K562 (cell line): ENCODE results near the gene MYO15B. TPM values are rescaled to one million over a fixed set of nuclear protein-coding genes. Genes with fewer than 3 reads are reported as not detected.
A peak's percentile ranks its signal among the peaks of the same experiment; 100 is the strongest.

Experiments
- ATAC-seq: fragments of 200-7000 bp; cut with Tn5 transposase; 3 replicates; pipeline ENCODE4 v1.9.1; 2020; ENCODE audit warnings: moderate library complexity
- BruUV-seq: library from RNA; stranded (reverse); fragments of 400-500 nt; replicated peaks from 2 replicates; lab custom pipeline; 2021; lab: Mats Ljungman, UMichigan
- CTCF ChIA-PET: fragments of 300-600 bp; formaldehyde crosslinking; extraction: SDS; loops from one replicate; lab custom pipeline; 2021; ENCODE audit warnings: low intra/inter-chr PET ratio; lab: Yijun Ruan, JAX
- POLR2A ChIA-PET: fragments of 300-600, 350-650 bp; sonication (Branson Sonifier 250); formaldehyde crosslinking; extraction: SDS; loops from one replicate; lab custom pipeline; 2021; ENCODE audit warnings: antibody characterized with exemption, inconsistent platforms; lab: Yijun Ruan, JAX
- DNase-seq, 4 experiments: peaks; one replicate each; pipeline versions ENCODE4 v3.0.0 to v3.0.0-alpha.2; 2011 to 2018; ENCODE audit warnings: low spot score in 3 of 4, mixed read lengths in 3 of 4; ENCODE audit errors: extremely low read depth in 1 of 4
- FAIRE-seq: peaks from 2 replicates; lab custom pipeline; 2011; peaks lifted over from hg19 to GRCh38; lab: Jason Lieb, UNC
- H2AFZ ChIP-seq: 2 replicates; pipeline ENCODE4 v1.6.0; 2011; ENCODE audit warnings: low read depth, low read length, control low read depth, inconsistent platforms
- H3K27ac ChIP-seq: fragments of 200-600 bp; 3 replicates; pipeline ENCODE4 v1.8.0; 2011; ENCODE audit warnings: low read depth, mild to moderate bottlenecking, control low read depth, inconsistent platforms, low read length, moderate library complexity, mixed read lengths; ENCODE audit errors: extremely low read depth
- H3K27me3 ChIP-seq, 2 experiments: fragments of 300-600 bp in 1 of 2; 2 replicates in 1 of 2; 3 replicates in 1 of 2; pipeline versions ENCODE4 v1.6.0 to v1.8.0; 2011; ENCODE audit warnings: inconsistent platforms in 2 of 2, low read length in 2 of 2, mild to moderate bottlenecking in 1 of 2, mixed read lengths in 1 of 2, moderate library complexity in 1 of 2; ENCODE audit not compliant: control insufficient read depth in 2 of 2, insufficient read depth in 2 of 2
- H3K36me3 ChIP-seq: fragments of 300-600 bp; 3 replicates; pipeline ENCODE4 v1.8.0; 2011; ENCODE audit warnings: mild to moderate bottlenecking, low read length, inconsistent platforms; ENCODE audit not compliant: control insufficient read depth, insufficient read depth
- H3K4me1 ChIP-seq, 2 experiments: fragments of 200-600 bp in 1 of 2; replicated peaks in 1 of 2; 2 replicates in 1 of 2; 3 replicates in 1 of 2; pipeline versions ENCODE4 v1.5.1 to v1.8.0; 2011; ENCODE audit warnings: inconsistent platforms in 2 of 2, low read length in 2 of 2, mild to moderate bottlenecking in 1 of 2, mixed read lengths in 1 of 2, moderate library complexity in 1 of 2; ENCODE audit not compliant: control insufficient read depth in 2 of 2, insufficient read depth in 2 of 2
- H3K4me2 ChIP-seq: 2 replicates; pipeline ENCODE4 v1.6.1; 2011; ENCODE audit warnings: low read length, control low read depth, inconsistent platforms, mixed read lengths; ENCODE audit not compliant: insufficient read depth
- H3K4me3 ChIP-seq: fragments of 200-600 bp; sonication (generic), shearing (Covaris generic); 2 replicates; pipeline ENCODE4 v1.5.1; 2016; ENCODE audit warnings: control low read depth, inconsistent platforms
- H3K79me2 ChIP-seq: fragments of 200-600 bp; 3 replicates; pipeline ENCODE4 v1.8.0; 2011; ENCODE audit warnings: low read length, inconsistent platforms; ENCODE audit not compliant: control insufficient read depth, insufficient read depth
- H3K9ac ChIP-seq, 2 experiments: 2 replicates each; pipeline versions ENCODE4 v1.6.0 to v1.6.1; 2011; ENCODE audit warnings: low read depth in 2 of 2, low read length in 2 of 2, control low read depth in 1 of 2, inconsistent platforms in 1 of 2, mild to moderate bottlenecking in 1 of 2, mixed read lengths in 1 of 2; ENCODE audit not compliant: insufficient read depth in 1 of 2
- H3K9me1 ChIP-seq: one replicate; pipeline ENCODE4 v1.6.0; 2011; ENCODE audit warnings: inconsistent platforms, mild to moderate bottlenecking, low read length, moderate library complexity; ENCODE audit not compliant: control insufficient read depth, insufficient read depth
- H3K9me3 ChIP-seq: replicated peaks from 2 replicates; pipeline ENCODE4 v1.5.1; 2011; ENCODE audit warnings: low read depth, low read length, inconsistent platforms; ENCODE audit not compliant: control insufficient read depth, insufficient read depth
- H4K20me1 ChIP-seq: replicated peaks from 2 replicates; pipeline ENCODE4 v1.6.1; 2011; ENCODE audit warnings: low read length, inconsistent platforms, mixed read lengths; ENCODE audit not compliant: control insufficient read depth, insufficient read depth
- ATF1 ChIP-seq, 2 experiments: fragments of 450-650 bp in 1 of 2; IDR thresholded peaks; 2 replicates each; pipeline ENCODE4 v1.6.1; 2016; ENCODE audit warnings: missing compliant biosample characterization in 1 of 2, missing genetic modification characterization in 1 of 2
- CHAMP1 ChIP-seq: fragments of 450-650 bp; IDR thresholded peaks from 2 replicates; pipeline ENCODE4 v1.6.1; 2016; ENCODE audit warnings: mild to moderate bottlenecking
- FOXA3 ChIP-seq, 2 experiments: fragments of 450-650 bp in 1 of 2; sonication (generic) in 1 of 2; formaldehyde crosslinking; IDR thresholded peaks in 1 of 2; conservative IDR thresholded peaks in 1 of 2; 2 replicates each; pipeline versions ENCODE4 v1.4.0 to v1.8.0; 2020 to 2022; ENCODE audit warnings: mild to moderate bottlenecking in 2 of 2, missing genetic modification reagents in 1 of 2
- HDAC2 ChIP-seq: fragments of 450-650 bp; IDR thresholded peaks from 2 replicates; pipeline ENCODE4 v1.6.1; 2016; ENCODE audit warnings: mild to moderate bottlenecking
- HMGN3 ChIP-seq: IDR thresholded peaks from 2 replicates; pipeline ENCODE4 v1.6.1; 2011; ENCODE audit warnings: borderline replicate concordance, low read depth, mild to moderate bottlenecking, mixed read lengths, low read length; ENCODE audit not compliant: insufficient read length; ENCODE audit errors: extremely low read depth
- MED1 ChIP-seq: sonication (generic); formaldehyde crosslinking; IDR thresholded peaks from 2 replicates; pipeline ENCODE4 v1.8.1; 2023; ENCODE audit warnings: missing genetic modification reagents, borderline replicate concordance
- SPI1 ChIP-seq: IDR thresholded peaks from 2 replicates; pipeline ENCODE4 v1.6.1; 2011; ENCODE audit warnings: low read depth, low read length, control low read depth, borderline replicate concordance
- TEAD4 ChIP-seq, 2 experiments: sonication (generic) in 1 of 2; formaldehyde crosslinking in 1 of 2; IDR thresholded peaks; 2 replicates each; pipeline versions ENCODE4 v1.6.1 to v1.8.0; 2012 to 2022; ENCODE audit warnings: borderline replicate concordance in 1 of 2, inconsistent platforms in 1 of 2, low read length in 1 of 2, mild to moderate bottlenecking in 1 of 2, missing genetic modification reagents in 1 of 2
- XRCC4 ChIP-seq: IDR thresholded peaks from one replicate; pipeline ENCODE4 v1.6.1; 2011; ENCODE audit not compliant: insufficient read depth, insufficient read length; ENCODE audit errors: extremely low read depth
- ZBTB17 ChIP-seq: fragments of 450-650 bp; formaldehyde crosslinking; IDR thresholded peaks from 2 replicates; pipeline ENCODE4 v1.4.0; 2020; ENCODE audit warnings: mild to moderate bottlenecking
- ZNF561 ChIP-seq: fragments of 450-650 bp; formaldehyde crosslinking; conservative IDR thresholded peaks from 2 replicates; pipeline ENCODE4 v1.4.0; 2020; ENCODE audit warnings: mild to moderate bottlenecking, moderate library complexity
- ZNF699 ChIP-seq: fragments of 250-450 bp; sonication (Bioruptor Pico); IDR thresholded peaks from 2 replicates; pipeline ENCODE4 v1.8.0; 2021; ENCODE audit warnings: mild to moderate bottlenecking, moderate library complexity; ENCODE audit not compliant: insufficient replicate concordance
- WGBS: fragments of 100-300 bp; shearing (Covaris generic); methylation state at CpG from one replicate; pipeline ENCODE4 v1.1.6; 2016; ENCODE audit warnings: low coverage, mixed read lengths; ENCODE audit not compliant: insufficient coverage; ENCODE audit errors: missing lambda C conversion rate; 5-methylcytosine and 5-hydroxymethylcytosine counted together
- in situ Hi-C: fragments of 300-500 bp; cut with MboI; formaldehyde crosslinking; loops from 4 replicates; pipeline ENCODE4 v1.15.0; 2018; ENCODE audit warnings: inconsistent platforms, mixed read lengths
- intact Hi-C: fragments of 100-400 bp; cut with micrococcal nuclease; formaldehyde crosslinking; loops from 2 replicates; pipeline ENCODE4 v1.14.2; 2022
- polyA plus RNA-seq, 8 experiments: library from polyadenylated mRNA; depleted of rRNA in 4 of 8; stranded (reverse) in 5 of 8; unstranded in 3 of 8; fragments of >200 nt; fragmentation: Nextera tagmentation in 2 of 8; fragmentation: Illumina TruSeq in 1 of 8; extraction: Ambion mirVana in 2 of 8; extraction: Trizol in 1 of 8; gene quantifications; 2 replicates each; pipeline versions ENCODE4 v1.2.1 to v1.2.3, GENCODE V29; 2011 to 2014; ENCODE audit warnings: inconsistent platforms in 1 of 8, missing spikeins in 1 of 8
- total RNA-seq, 7 experiments: library from RNA; depleted of rRNA in 6 of 7; stranded (reverse); fragments of >200 nt in 6 of 7; fragmentation: Illumina TruSeq in 2 of 7; extraction: Trizol in 2 of 7; gene quantifications; 2 replicates each; pipeline versions ENCODE4 v1.2.1 to v1.2.3, GENCODE V29; 2011 to 2021; ENCODE audit warnings: low replicate concordance in 1 of 7

The MYO15B gene
- total and polyA plus RNA-seq, 9 of the 15 experiments (the other 6 are each of a cell fraction or from before 2014, with no cell fraction given), result 0.05 to 3.1 (median 0.83) TPM; not detected in 2

- TF ChIP-seq CHAMP1, result no peak
- no peak for TF ChIP-seq XRCC4
- no peak for TF ChIP-seq ZBTB17 (CRISPR knock-in tag)
Measured at GRCh38 chr17:75542728-75543336, 44.8 kb upstream of the MYO15B start (continued).

GRCh38 chr17:75544250-75544649 lies 43.4 kb upstream of the MYO15B start:
- no peak for TF ChIP-seq ZNF699 (CRISPR knock-in tag)
- no peak for TF ChIP-seq ATF1 (CRISPR knock-in tag; IDR thresholded peaks at IDR 0.05)
- no peak for TF ChIP-seq ATF1 (tag; IDR thresholded peaks at IDR 0.05)
- TF ChIP-seq ZNF561 (CRISPR knock-in tag), result no peak
- no peak for TF ChIP-seq HMGN3
- no peak for TF ChIP-seq TEAD4 (IDR thresholded peaks at IDR 0.05; ENCODE audit: low read length)
- TF ChIP-seq TEAD4 (CRISPR knock-in tag; IDR thresholded peaks at IDR 0.05; ENCODE audit: borderline replicate concordance), result no peak
- TF ChIP-seq HDAC2, result no peak
- no peak for TF ChIP-seq MED1 (CRISPR knock-in tag)
- TF ChIP-seq FOXA3 (CRISPR knock-in tag; conservative IDR thresholded peaks at IDR 0.05 in 1 of 2, IDR thresholded peaks at IDR 0.05 in 1 of 2), result no peak
- peak; percentile 59 for TF ChIP-seq SPI1
- H3K4me2 ChIP-seq, result no peak overlapping the region
- no peaks in the 10 kb centered on the region for H3K36me3 ChIP-seq
- DNase-seq (no peak), FAIRE-seq (no peak), ATAC-seq (no peak)
- H3K9me1 ChIP-seq, result no peaks in the 10 kb centered on the region
- H3K9ac ChIP-seq, result peak overlapping the region in 1 of 2 experiments; percentile 24; a peak in 2 of 4 replicates
- in situ Hi-C loops (no loop called here), intact Hi-C loops (no loop called here)
- no peaks in the 10 kb centered on the region for H3K79me2 ChIP-seq
- BruUV-seq, result no TSS peak
- CTCF ChIA-PET, result no interaction called here
- 67% methylated on average over 8 of the region's 8 CpGs for WGBS
- no peak overlapping the region for H3K4me3 ChIP-seq
- no peaks in the 10 kb centered on the region for H3K27me3 ChIP-seq
- POLR2A ChIA-PET, result interaction anchor here (0.8 kb wide), 2 partner anchors 13 to 19 kb away, joined by 3 to 4 read pairs; partner anchors contain the start of gene LLGL2
- H3K9me3 ChIP-seq, result no peaks in the 10 kb centered on the region
- H4K20me1 ChIP-seq, result peaks cover 10% of the 10 kb centered on the region; the same call in 1 of the 2 replicates
- H2AFZ ChIP-seq, result no peak overlapping the region
- peaks cover 6 to 47% of the 10 kb centered on the region in 2 experiments; a peak in 3 of 5 replicates for H3K4me1 ChIP-seq
- H3K27ac ChIP-seq, result no peak overlapping the region
